OCI-LY1 (cell line): ENCODE results near the gene TRIM37.
"Not testable (repeated sequence)": the region's sequence is repeated elsewhere in the genome, so short reads cannot be mapped to it uniquely, and the experiment has no call there.

Source experiments
- H2AFZ ChIP-seq: fragments of 200-600 bp; sonication (generic), shearing (Covaris generic); 2 replicates; pipeline ENCODE4 v1.6.0; 2014; ENCODE audit warnings: antibody characterized with exemption, mild to moderate bottlenecking, low read length
- H3F3A ChIP-seq: fragments of 200-600 bp; sonication (generic), shearing (Covaris generic); 2 replicates; pipeline ENCODE4 v1.6.0; 2014; ENCODE audit warnings: mild to moderate bottlenecking, antibody characterized with exemption, low read length, moderate library complexity; ENCODE audit not compliant: insufficient read depth
- H3K27ac ChIP-seq: fragments of 200-600 bp; sonication (generic); 2 replicates; pipeline ENCODE4 v1.5.1; 2014; ENCODE audit warnings: low read length, mixed run types, mild to moderate bottlenecking, low read depth; ENCODE audit not compliant: poor library complexity, severe bottlenecking
- H3K27me3 ChIP-seq: fragments of 200-600 bp; sonication (generic); 2 replicates; pipeline ENCODE4 v1.6.0; 2014; ENCODE audit warnings: antibody characterized with exemption, mild to moderate bottlenecking, low read length, moderate library complexity; ENCODE audit not compliant: insufficient read depth
- H3K36me3 ChIP-seq: fragments of 200-600 bp; sonication (generic); 2 replicates; pipeline ENCODE4 v1.6.1; 2014; ENCODE audit warnings: mild to moderate bottlenecking, antibody characterized with exemption, low read length, moderate library complexity, mixed read lengths; ENCODE audit not compliant: insufficient read depth
- H3K4me1 ChIP-seq: fragments of 200-600 bp; sonication (generic); 2 replicates; pipeline ENCODE4 v1.5.1; 2014; ENCODE audit warnings: mild to moderate bottlenecking, low read length, moderate library complexity; ENCODE audit not compliant: insufficient read depth, severe bottlenecking
- H3K4me2 ChIP-seq: fragments of 200-600 bp; sonication (generic), shearing (Covaris generic); 2 replicates; pipeline ENCODE4 v1.6.1; 2014; ENCODE audit warnings: low read length
- H3K4me3 ChIP-seq: fragments of 200-600 bp; sonication (generic); 2 replicates; pipeline ENCODE4 v1.5.1; 2014; ENCODE audit warnings: low read length, low read depth, mild to moderate bottlenecking, mixed read lengths; ENCODE audit not compliant: poor library complexity, severe bottlenecking
- H3K79me2 ChIP-seq: fragments of 200-600 bp; shearing (Covaris generic); 2 replicates; pipeline ENCODE4 v1.6.1; 2016; ENCODE audit warnings: mixed run types, low read length, mixed read lengths; ENCODE audit not compliant: insufficient read depth
- H3K9ac ChIP-seq: fragments of 200-600 bp; sonication (generic), shearing (Covaris generic); 2 replicates; pipeline ENCODE4 v1.6.1; 2014; ENCODE audit warnings: mild to moderate bottlenecking, low read length, mixed read lengths
- H3K9me2 ChIP-seq: fragments of 200-600 bp; sonication (generic), shearing (Covaris generic); 2 replicates; pipeline ENCODE4 v1.6.1; 2014; ENCODE audit warnings: low read depth, mild to moderate bottlenecking, low read length, mixed read lengths
- H3K9me3 ChIP-seq: fragments of 200-600 bp; shearing (Covaris generic); 2 replicates; pipeline ENCODE4 v1.6.1; 2014; ENCODE audit warnings: low read length, mixed read lengths
- H4K20me1 ChIP-seq: fragments of 200-600 bp; sonication (generic), shearing (Covaris generic); 2 replicates; pipeline ENCODE4 v1.6.0; 2016; ENCODE audit warnings: mild to moderate bottlenecking, low read length; ENCODE audit not compliant: insufficient read depth
- CTCF ChIP-seq: fragments of 200-600 bp; sonication (generic), shearing (Covaris generic); IDR thresholded peaks from 2 replicates; pipeline ENCODE4 v1.5.1; 2017; ENCODE audit warnings: mild to moderate bottlenecking, antibody characterized with exemption, low read length, moderate library complexity, mixed read lengths
- EZH2 ChIP-seq: fragments of 200-600 bp; sonication (generic), shearing (Covaris generic); IDR thresholded peaks from 2 replicates; pipeline ENCODE4 v1.8.0; 2017; ENCODE audit warnings: borderline replicate concordance, mixed run types, mild to moderate bottlenecking, antibody characterized with exemption, low read length, moderate library complexity, mixed read lengths

Gene TRIM37

GRCh38 chr17:59093702-59094231, 12.9 kb downstream of the TRIM37 start:
- H3K36me3 ChIP-seq, result peaks cover 41% of the 10 kb centered on the region
- no peak overlapping the region for H3K27ac ChIP-seq
- H3K27me3 ChIP-seq, result no peaks in the 10 kb centered on the region
- peaks cover 19% of the 10 kb centered on the region for H3K4me1 ChIP-seq
- no peak overlapping the region for H3K9ac ChIP-seq
- no peak overlapping the region for H2AFZ ChIP-seq
- H3K4me2 ChIP-seq, result peak overlapping the region; percentile 11; the same call in 1 of the 2 replicates
- peaks cover 40% of the 10 kb centered on the region for H3K79me2 ChIP-seq
- no peak overlapping the region for H3K4me3 ChIP-seq
- H4K20me1 ChIP-seq, result no peaks in the 10 kb centered on the region
- 0 out of 2 replicates have a peak, but pooled peaks cover 6% of the 10 kb centered on the region for H3K9me3 ChIP-seq
- no peaks in the 10 kb centered on the region for H3K9me2 ChIP-seq
- no peaks in the 10 kb centered on the region for H3F3A ChIP-seq
- TF ChIP-seq EZH2 (no peak), CTCF (no peak)

GRCh38 chr17:59093145-59093701, 13.5 kb downstream of the TRIM37 start:
- Histone ChIP-seq H3K4me3 (no peak overlapping the region), H2AFZ (no peak overlapping the region), H3F3A (no peaks in the 10 kb centered on the region), H3K4me1 (peaks cover 19% of the 10 kb centered on the region), H3K9ac (no peak overlapping the region), H3K27me3 (no peaks in the 10 kb centered on the region), H3K79me2 (peaks cover 40% of the 10 kb centered on the region), H3K36me3 (peaks cover 39% of the 10 kb centered on the region), H3K9me2 (no peaks in the 10 kb centered on the region), H3K4me2 (peak overlapping the region; percentile 11; the same call in 1 of the 2 replicates), H4K20me1 (no peaks in the 10 kb centered on the region), H3K27ac (no peak overlapping the region), H3K9me3 (0 out of 2 replicates have a peak, but pooled peaks cover 6% of the 10 kb centered on the region)
- no peak for TF ChIP-seq CTCF
- TF ChIP-seq EZH2, result no peak

- H4K20me1 ChIP-seq, H3K9ac ChIP-seq, H3K4me2 ChIP-seq, H3K4me3 ChIP-seq, H3K9me2 ChIP-seq, H3K9me3 ChIP-seq, H3K27ac ChIP-seq, H2AFZ ChIP-seq, H3F3A ChIP-seq, H3K27me3 ChIP-seq: not testable (repeated sequence)
- peaks cover 25% of the 10 kb centered on the region for H3K79me2 ChIP-seq
- peaks cover 35% of the 10 kb centered on the region for H3K36me3 ChIP-seq
- H3K4me1 ChIP-seq, result peaks cover 19% of the 10 kb centered on the region
Measured at GRCh38 chr17:59090593-59090992, 16.1 kb downstream of the TRIM37 start.

- H3K4me2 ChIP-seq, result no peak overlapping the region
- peaks cover 52% of the 10 kb centered on the region for H3K36me3 ChIP-seq
- H3K79me2 ChIP-seq, result no peaks in the 10 kb centered on the region
- no peak overlapping the region for H2AFZ ChIP-seq
- no peak for TF ChIP-seq EZH2
- TF ChIP-seq CTCF, result no peak
- H3K9ac ChIP-seq, result no peak overlapping the region
- H3K9me3 ChIP-seq, result no peaks in the 10 kb centered on the region
- H3K4me1 ChIP-seq, result no peaks in the 10 kb centered on the region
- H3K27ac ChIP-seq, result no peak overlapping the region
- no peaks in the 10 kb centered on the region for H3F3A ChIP-seq
- no peak overlapping the region for H3K4me3 ChIP-seq
- no peaks in the 10 kb centered on the region for H4K20me1 ChIP-seq
- H3K27me3 ChIP-seq, result no peaks in the 10 kb centered on the region
- no peaks in the 10 kb centered on the region for H3K9me2 ChIP-seq
Measured at GRCh38 chr17:59084154-59084553, 22.5 kb downstream of the TRIM37 start.
